ENCODE measurements around the gene EFCAB7.
"Not testable (repeated sequence)": the region's sequence is repeated elsewhere in the genome, so short reads cannot be mapped to it uniquely, and the experiment has no call there.

EFCAB7 gene

GRCh38 chr1:63547621-63548294 is 24.4 kb downstream of the EFCAB7 start:
- DNase-seq (ENCODE audit: low read depth, low spot score), result peak; percentile 98

GRCh38 chr1:63548303-63548702 is 25.0 kb downstream of the EFCAB7 start:
- peak overlapping the region; percentile 75 for H3K27ac ChIP-seq
- DNase-seq (ENCODE audit: low read depth, low spot score), result no peak

More at GRCh38 chr1:63547621-63548294, 24.4 kb downstream of the EFCAB7 start:
- peak overlapping the region; percentile 75 for H3K27ac ChIP-seq

- H3K27ac ChIP-seq, result peak overlapping the region; percentile 75
- no peak for DNase-seq (ENCODE audit: low read depth, low spot score)
Measured at GRCh38 chr1:63548877-63549276, 25.6 kb downstream of the EFCAB7 start.

- H3K27ac ChIP-seq, result no peak overlapping the region
- no peak for DNase-seq (ENCODE audit: low read depth, low spot score)
Measured at GRCh38 chr1:63555480-63555879, 32.2 kb downstream of the EFCAB7 start.

GRCh38 chr1:63557365-63557987 is 34.2 kb downstream of the EFCAB7 start:
- no peak for DNase-seq (ENCODE audit: low read depth, low spot score)

GRCh38 chr1:63559357-63559756 is 36.0 kb downstream of the EFCAB7 start:
- DNase-seq (ENCODE audit: low read depth, low spot score), result no peak
- no peak overlapping the region for H3K27ac ChIP-seq

More at GRCh38 chr1:63557365-63557987, 34.2 kb downstream of the EFCAB7 start:
- H3K27ac ChIP-seq, result no peak overlapping the region

GRCh38 chr1:63563745-63564144 is 40.4 kb downstream of the EFCAB7 start:
- H3K27ac ChIP-seq, result no peak overlapping the region
- DNase-seq (ENCODE audit: low read depth, low spot score), result no peak

GRCh38 chr1:63569068-63569467 is 45.7 kb downstream of the EFCAB7 start:
- DNase-seq (ENCODE audit: low read depth, low spot score), result no peak

GRCh38 chr1:63569640-63570316 is 46.5 kb downstream of the EFCAB7 start:
- no peak for DNase-seq (ENCODE audit: low read depth, low spot score)
- H3K27ac ChIP-seq, result no peak overlapping the region

More at GRCh38 chr1:63569068-63569467, 45.7 kb downstream of the EFCAB7 start:
- H3K27ac ChIP-seq, result no peak overlapping the region

GRCh38 chr1:63572686-63573085 is 49.4 kb downstream of the EFCAB7 start:
- not testable (repeated sequence) for H3K27ac ChIP-seq; DNase-seq (ENCODE audit: low read depth, low spot score)

GRCh38 chr1:63574203-63574796 is 51.0 kb downstream of the EFCAB7 start:
- not testable (repeated sequence) for H3K27ac ChIP-seq; DNase-seq (ENCODE audit: low read depth, low spot score)

GRCh38 chr1:63575340-63575826 is 52.1 kb downstream of the EFCAB7 start:
- H3K27ac ChIP-seq, result no peak overlapping the region
- DNase-seq (ENCODE audit: low read depth, low spot score), result no peak

- not testable (repeated sequence) for DNase-seq (ENCODE audit: low read depth, low spot score); H3K27ac ChIP-seq
Measured at GRCh38 chr1:63586326-63586725, 63.0 kb downstream of the EFCAB7 start.

GRCh38 chr1:63590166-63590560 is 66.8 kb downstream of the EFCAB7 start:
- no peak overlapping the region for H3K27ac ChIP-seq
- DNase-seq (ENCODE audit: low read depth, low spot score), result no peak

GRCh38 chr1:63592536-63593302 is 69.4 kb downstream of the EFCAB7 start:
- DNase-seq (ENCODE audit: low read depth, low spot score), result no peak
- peak overlapping the region; percentile 82 for H3K27ac ChIP-seq

GRCh38 chr1:63593303-63593885 is 70.1 kb downstream of the EFCAB7 start, which contains the start of gene PGM1:
TSS of gene PGM1 (plus strand) at chr1:63593411. CDS start at chr1:63593489, 78 bp downstream.
- H3K27ac ChIP-seq, result peak within 1 kb of the TSS; percentile 82

GRCh38 chr1:63593886-63594605 is 70.7 kb downstream of the EFCAB7 start:
- peak overlapping the region; percentile 82 for H3K27ac ChIP-seq
- DNase-seq (ENCODE audit: low read depth, low spot score), result peak; percentile 70

More at GRCh38 chr1:63593303-63593885, 70.1 kb downstream of the EFCAB7 start, which contains the start of gene PGM1:
- peak; percentile 34 for DNase-seq (ENCODE audit: low read depth, low spot score)

- DNase-seq (ENCODE audit: low read depth, low spot score), result no peak
Measured at GRCh38 chr1:63595435-63595834, 72.1 kb downstream of the EFCAB7 start.

GRCh38 chr1:63599799-63600198 is 76.5 kb downstream of the EFCAB7 start:
- H3K27ac ChIP-seq, result no peak overlapping the region
- no peak for DNase-seq (ENCODE audit: low read depth, low spot score)

More at GRCh38 chr1:63595435-63595834, 72.1 kb downstream of the EFCAB7 start:
- no peak overlapping the region for H3K27ac ChIP-seq

Measured in epithelial cell of prostate (primary cell).